ENCODE results near the gene DNAJC17. TPM values are rescaled to one million over a fixed set of nuclear protein-coding genes. Genes with fewer than 3 reads are reported as not detected.

The DNAJC17 gene
- total and polyA plus RNA-seq, 2 of the 13 experiments (the other 11 are each of a cell fraction or from before 2014, with no cell fraction given) = 22.2 to 26.5 TPM

DNA sequence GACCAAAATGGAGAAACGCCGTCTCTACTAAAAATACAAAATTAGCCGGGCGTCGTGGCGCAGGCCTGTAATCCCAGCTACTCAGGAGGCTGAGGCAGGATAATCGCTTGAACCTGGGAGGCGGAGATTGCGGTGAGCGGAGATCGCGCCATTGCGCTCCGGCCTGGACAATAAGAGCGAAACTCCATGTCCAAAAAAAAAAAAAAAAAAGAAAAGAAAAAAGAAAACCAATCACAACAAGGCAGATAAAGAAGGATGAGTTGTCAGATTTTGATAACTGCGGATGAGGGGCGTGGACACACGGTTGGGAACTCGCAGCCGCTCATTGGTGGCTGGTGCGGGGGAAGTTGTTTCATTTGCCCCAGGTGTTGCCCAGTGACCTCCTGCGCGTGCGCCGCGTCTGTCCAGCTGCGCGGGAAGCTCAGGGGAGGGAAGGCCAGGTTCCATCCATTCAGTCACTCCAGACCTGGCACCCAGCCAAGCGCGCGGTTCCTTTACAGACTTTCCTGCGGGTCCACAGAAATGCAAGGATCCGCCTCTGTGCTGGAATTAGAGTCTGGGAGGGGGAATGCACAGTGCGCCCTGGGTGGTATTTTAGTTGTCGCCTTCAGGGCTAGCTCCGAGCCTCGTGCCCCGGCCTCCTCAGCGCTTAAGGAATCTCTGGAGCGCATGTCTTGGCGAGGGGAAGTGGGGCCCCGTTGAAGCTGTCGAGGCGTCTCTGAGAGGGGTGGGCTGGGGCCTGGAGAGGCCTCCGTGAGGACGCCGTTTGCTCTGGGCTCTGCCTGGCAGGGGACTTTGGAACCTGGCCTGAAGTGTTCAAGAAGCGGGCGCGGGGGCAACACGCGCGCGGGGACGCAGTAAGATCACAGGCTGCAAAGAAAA, 44.1 kb downstream of the DNAJC17 start (continued):
- TF ChIP-seq HOXA9 (CRISPR knock-in tag; IDR thresholded peaks at IDR 0.05; ENCODE audit: borderline replicate concordance) (no peak), PAX8 (CRISPR knock-in tag; IDR thresholded peaks at IDR 0.05; ENCODE audit: borderline replicate concordance) (no peak), RORA (CRISPR knock-in tag; IDR thresholded peaks at IDR 0.05) (no peak), SRSF9 (IDR thresholded peaks at IDR 0.05; ENCODE audit: borderline replicate concordance, insufficient read depth, low read depth, low read length, poor library complexity, severe bottlenecking) (no peak), ZNF749 (CRISPR knock-in tag; IDR thresholded peaks at IDR 0.05; ENCODE audit: borderline replicate concordance) (no peak), ZNF44 (CRISPR knock-in tag; IDR thresholded peaks at IDR 0.05) (no peak), ATM (IDR thresholded peaks at IDR 0.05; ENCODE audit: borderline replicate concordance) (no peak), NONO (IDR thresholded peaks at IDR 0.05) (no peak), NONO (CRISPR knock-in tag; conservative IDR thresholded peaks at IDR 0.05) (no peak), ZNF451 (CRISPR knock-in tag; IDR thresholded peaks at IDR 0.05) (0 out of 2 replicates have a peak, but pooled peaks have one; percentile 9), ZFAT (CRISPR knock-in tag; conservative IDR thresholded peaks at IDR 0.05) (no peak), GTF2F1 (IDR thresholded peaks at IDR 0.05; ENCODE audit: low read length) (no peak), ZNF430 (CRISPR knock-in tag; IDR thresholded peaks at IDR 0.05) (no peak; the same call in 1 of the 2 replicates), JUND (CRISPR knock-in tag; IDR thresholded peaks at IDR 0.05) (no peak), ADNP (CRISPR knock-in tag; IDR thresholded peaks at IDR 0.05) (no peak), ZSCAN21 (CRISPR knock-in tag; IDR thresholded peaks at IDR 0.05; ENCODE audit: borderline replicate concordance) (no peak; the same call in 1 of the 2 replicates), SOX13 (IDR thresholded peaks at IDR 0.05) (no peak; the same call in 1 of the 2 replicates), SOX13 (CRISPR knock-in tag; conservative IDR thresholded peaks at IDR 0.05 in 1 of 2, IDR thresholded peaks at IDR 0.05 in 1 of 2) (no peak), MEIS2 (CRISPR knock-in tag; IDR thresholded peaks at IDR 0.05) (no peak; the same call in 1 of the 2 replicates), PRPF4 (IDR thresholded peaks at IDR 0.05; ENCODE audit: low read depth, low read length, poor library complexity, severe bottlenecking) (no peak), ZNF232 (CRISPR knock-in tag; IDR thresholded peaks at IDR 0.05; ENCODE audit: borderline replicate concordance) (peak; percentile 88), YEATS4 (CRISPR knock-in tag; IDR thresholded peaks at IDR 0.05; ENCODE audit: borderline replicate concordance) (peak; percentile 63; the same call in 1 of the 2 replicates)
- TF ChIP-seq, protein P1, sequence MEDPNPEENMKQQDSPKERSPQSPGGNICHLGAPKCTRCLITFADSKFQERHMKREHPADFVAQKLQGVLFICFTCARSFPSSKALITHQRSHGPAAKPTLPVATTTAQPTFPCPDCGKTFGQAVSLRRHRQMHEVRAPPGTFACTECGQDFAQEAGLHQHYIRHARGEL (CRISPR knock-in tag; IDR thresholded peaks at IDR 0.05) = 0 out of 2 replicates have a peak, but pooled peaks have one; percentile 27
- TF ChIP-seq, protein P2, sequence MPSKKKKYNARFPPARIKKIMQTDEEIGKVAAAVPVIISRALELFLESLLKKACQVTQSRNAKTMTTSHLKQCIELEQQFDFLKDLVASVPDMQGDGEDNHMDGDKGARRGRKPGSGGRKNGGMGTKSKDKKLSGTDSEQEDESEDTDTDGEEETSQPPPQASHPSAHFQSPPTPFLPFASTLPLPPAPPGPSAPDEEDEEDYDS (CRISPR knock-in tag; IDR thresholded peaks at IDR 0.05) = no peak
- TF ChIP-seq, protein P3, sequence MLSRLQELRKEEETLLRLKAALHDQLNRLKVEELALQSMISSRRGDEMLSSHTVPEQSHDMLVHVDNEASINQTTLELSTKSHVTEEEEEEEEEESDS (CRISPR knock-in tag; IDR thresholded peaks at IDR 0.05; ENCODE audit: borderline replicate concordance) = no peak
- TF ChIP-seq, protein P4, sequence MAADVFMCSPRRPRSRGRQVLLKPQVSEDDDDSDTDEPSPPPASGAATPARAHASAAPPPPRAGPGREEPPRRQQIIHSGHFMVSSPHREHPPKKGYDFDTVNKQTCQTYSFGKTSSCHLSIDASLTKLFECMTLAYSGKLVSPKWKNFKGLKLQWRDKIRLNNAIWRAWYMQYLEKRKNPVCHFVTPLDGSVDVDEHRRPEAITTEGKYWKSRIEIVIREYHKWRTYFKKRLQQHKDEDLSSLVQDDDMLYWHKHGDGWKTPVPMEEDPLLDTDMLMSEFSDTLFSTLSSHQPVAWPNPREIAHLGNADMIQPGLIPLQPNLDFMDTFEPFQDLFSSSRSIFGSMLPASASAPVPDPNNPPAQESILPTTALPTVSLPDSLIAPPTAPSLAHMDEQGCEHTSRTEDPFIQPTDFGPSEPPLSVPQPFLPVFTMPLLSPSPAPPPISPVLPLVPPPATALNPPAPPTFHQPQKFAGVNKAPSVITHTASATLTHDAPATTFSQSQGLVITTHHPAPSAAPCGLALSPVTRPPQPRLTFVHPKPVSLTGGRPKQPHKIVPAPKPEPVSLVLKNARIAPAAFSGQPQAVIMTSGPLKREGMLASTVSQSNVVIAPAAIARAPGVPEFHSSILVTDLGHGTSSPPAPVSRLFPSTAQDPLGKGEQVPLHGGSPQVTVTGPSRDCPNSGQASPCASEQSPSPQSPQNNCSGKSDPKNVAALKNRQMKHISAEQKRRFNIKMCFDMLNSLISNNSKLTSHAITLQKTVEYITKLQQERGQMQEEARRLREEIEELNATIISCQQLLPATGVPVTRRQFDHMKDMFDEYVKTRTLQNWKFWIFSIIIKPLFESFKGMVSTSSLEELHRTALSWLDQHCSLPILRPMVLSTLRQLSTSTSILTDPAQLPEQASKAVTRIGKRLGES (CRISPR knock-in tag; IDR thresholded peaks at IDR 0.05; ENCODE audit: borderline replicate concordance) = no peak

All from HepG2 (cell line).